Glomerular visceral epithelial cell (primary cell): ENCODE measurements around the gene CABLES1.

Experiments
- DNase-seq: peaks from one replicate; pipeline ENCODE4 v3.0.0-alpha.2; 2016; ENCODE audit errors: extremely low spot score

The CABLES1 gene

GRCh38 chr18:23113576-23113975 lies 21.7 kb upstream of the CABLES1 start:
- no peak for DNase-seq

- peak; percentile 53 for DNase-seq
These were observed 21.0 kb upstream of the CABLES1 start for GRCh38 chr18:23114171-23114881.

GRCh38 chr18:23114911-23115310 lies 20.4 kb upstream of the CABLES1 start:
- peak; percentile 75 for DNase-seq

GRCh38 chr18:23115683-23116096 lies 19.6 kb upstream of the CABLES1 start:
- DNase-seq = peak; percentile 87

GRCh38 chr18:23121133-23121532 lies 14.2 kb upstream of the CABLES1 start:
- no peak for DNase-seq

- no peak for DNase-seq
These were observed 12.7 kb upstream of the CABLES1 start for GRCh38 chr18:23122334-23123229.

GRCh38 chr18:23126376-23127056 lies 8.8 kb upstream of the CABLES1 start:
- DNase-seq = no peak

GRCh38 chr18:23127090-23127489 lies 8.2 kb upstream of the CABLES1 start:
- DNase-seq = no peak

- no peak for DNase-seq
These were observed 5.8 kb upstream of the CABLES1 start for GRCh38 chr18:23129355-23130002.

- DNase-seq = peak; percentile 82
These were observed 3.5 kb upstream of the CABLES1 start for GRCh38 chr18:23131693-23132319.

GRCh38 chr18:23133860-23134779 lies 1.2 kb upstream of the CABLES1 start:
- no peak for DNase-seq

GRCh38 chr18:23135550-23136325 lies 453 bp downstream of the CABLES1 start:
- DNase-seq = peak; percentile 57

GRCh38 chr18:23136326-23137096 lies 1.2 kb downstream of the CABLES1 start:
- peak; percentile 41 for DNase-seq

GRCh38 chr18:23137097-23137635 lies 1.9 kb downstream of the CABLES1 start:
- DNase-seq = peak; percentile 37

- DNase-seq = no peak
These were observed 2.5 kb downstream of the CABLES1 start for GRCh38 chr18:23137788-23138216.

GRCh38 chr18:23138471-23138870 lies 3.2 kb downstream of the CABLES1 start:
- no peak for DNase-seq

- no peak for DNase-seq
These were observed 6.1 kb downstream of the CABLES1 start for GRCh38 chr18:23141104-23141999.
